Liver (tissue), 9 donors: ENCODE results near the gene DHFR. TPM values are rescaled to one million over a fixed set of nuclear protein-coding genes. Genes with fewer than 3 reads are reported as not detected.

Experiments used
- DNase-seq: peaks from one replicate; pipeline ENCODE4 v3.0.0-alpha.2; 2017; ENCODE audit warnings: low spot score
- H3K27ac ChIP-seq, 2 donors: one replicate each; pipeline ENCODE4 v1.7.0; 2013; ENCODE audit warnings: inconsistent platforms in 2 of 2, low read length in 2 of 2, control low read depth in 1 of 2, low read depth in 1 of 2, mild to moderate bottlenecking in 1 of 2
- H3K27me3 ChIP-seq, 4 donors: one replicate each; pipeline versions ENCODE4 v1.6.1 to v1.7.0; 2013; ENCODE audit warnings: low read length in 3 of 4, inconsistent platforms in 1 of 4, mild to moderate bottlenecking in 1 of 4, moderate library complexity in 1 of 4; ENCODE audit not compliant: control insufficient read depth in 4 of 4, insufficient read depth in 4 of 4
- H3K36me3 ChIP-seq, 4 donors: one replicate each; pipeline versions ENCODE4 v1.6.1 to v1.7.0; 2013; ENCODE audit warnings: low read length in 3 of 4, mild to moderate bottlenecking in 3 of 4, low read depth in 1 of 4, moderate library complexity in 1 of 4; ENCODE audit not compliant: control insufficient read depth in 4 of 4, insufficient read depth in 3 of 4
- H3K4me1 ChIP-seq, 4 donors: one replicate each; pipeline versions ENCODE4 v1.6.1 to v1.7.0; 2013; ENCODE audit warnings: low read length in 3 of 4, mild to moderate bottlenecking in 3 of 4, moderate library complexity in 1 of 4; ENCODE audit not compliant: control insufficient read depth in 4 of 4, insufficient read depth in 4 of 4
- H3K4me3 ChIP-seq, 3 donors: one replicate each; pipeline versions ENCODE4 v1.6.1 to v1.7.0; 2013; ENCODE audit warnings: low read length in 3 of 3, control low read depth in 1 of 3, low read depth in 1 of 3, mild to moderate bottlenecking in 1 of 3
- H3K9ac ChIP-seq, 2 donors: one replicate each; pipeline ENCODE4 v1.7.0; 2013; ENCODE audit warnings: low read length in 2 of 2, mild to moderate bottlenecking in 2 of 2, moderate library complexity in 2 of 2, control low read depth in 1 of 2, low read depth in 1 of 2
- H3K9me3 ChIP-seq, 4 donors: one replicate each; pipeline versions ENCODE4 v1.6.1 to v1.7.0; 2013; ENCODE audit warnings: low read length in 3 of 4; ENCODE audit not compliant: control insufficient read depth in 4 of 4
- ATF3 ChIP-seq: IDR thresholded peaks from 2 replicates; pipeline ENCODE4 v1.6.1; 2016; ENCODE audit warnings: antibody characterized with exemption
- CTCF ChIP-seq: fragments of 150-350 bp; IDR thresholded peaks from 2 replicates; pipeline ENCODE4 v1.5.1; 2017; ENCODE audit warnings: improper control_type of control experiment, low read depth, low read length; ENCODE audit not compliant: missing input control
- EGR1 ChIP-seq, 2 donors: IDR thresholded peaks; 2 replicates each; pipeline ENCODE4 v1.6.1; 2016 to 2018; ENCODE audit warnings: antibody characterized with exemption in 2 of 2, low read depth in 2 of 2
- FOXA1 ChIP-seq: IDR thresholded peaks from 2 replicates; pipeline ENCODE4 v1.6.1; 2016; ENCODE audit warnings: antibody characterized with exemption
- FOXA2 ChIP-seq: IDR thresholded peaks from 2 replicates; pipeline ENCODE4 v1.6.1; 2016; ENCODE audit warnings: antibody characterized with exemption
- GABPA ChIP-seq, 2 donors: IDR thresholded peaks in 1 of 2; conservative IDR thresholded peaks in 1 of 2; 2 replicates each; pipeline ENCODE4 v1.6.1; 2016; ENCODE audit warnings: antibody characterized with exemption in 2 of 2, mild to moderate bottlenecking in 1 of 2, moderate library complexity in 1 of 2
- HNF4A ChIP-seq, 2 donors: conservative IDR thresholded peaks; 2 replicates each; pipeline ENCODE4 v1.6.1; 2016; ENCODE audit warnings: antibody characterized with exemption in 2 of 2, mild to moderate bottlenecking in 2 of 2
- HNF4G ChIP-seq: IDR thresholded peaks from 2 replicates; pipeline ENCODE4 v1.6.1; 2016; ENCODE audit warnings: antibody characterized with exemption
- JUND ChIP-seq, 2 donors: IDR thresholded peaks; 2 replicates each; pipeline ENCODE4 v1.6.1; 2016; ENCODE audit warnings: antibody characterized with exemption in 2 of 2
- MAX ChIP-seq: IDR thresholded peaks from 2 replicates; pipeline ENCODE4 v1.6.1; 2016; ENCODE audit warnings: antibody characterized with exemption
- NR2F2 ChIP-seq: IDR thresholded peaks from 2 replicates; pipeline ENCODE4 v1.6.1; 2016; ENCODE audit warnings: antibody characterized with exemption
- RAD21 ChIP-seq, 2 donors: IDR thresholded peaks; 2 replicates each; pipeline ENCODE4 v1.6.1; 2016; ENCODE audit warnings: antibody characterized with exemption in 2 of 2, mild to moderate bottlenecking in 2 of 2
- REST ChIP-seq: IDR thresholded peaks from 2 replicates; pipeline ENCODE4 v1.6.1; 2016; ENCODE audit warnings: antibody characterized with exemption, mild to moderate bottlenecking
- RXRA ChIP-seq, 2 donors: IDR thresholded peaks; 2 replicates each; pipeline ENCODE4 v1.6.1; 2017 to 2018; ENCODE audit warnings: antibody characterized with exemption in 2 of 2, mild to moderate bottlenecking in 1 of 2
- SP1 ChIP-seq: IDR thresholded peaks from 2 replicates; pipeline ENCODE4 v1.6.1; 2018; ENCODE audit warnings: antibody characterized with exemption, mild to moderate bottlenecking
- TAF1 ChIP-seq: conservative IDR thresholded peaks from 2 replicates; pipeline ENCODE4 v1.6.1; 2016; ENCODE audit warnings: antibody characterized with exemption, mild to moderate bottlenecking
- YY1 ChIP-seq: IDR thresholded peaks from 2 replicates; pipeline ENCODE4 v1.6.1; 2016; ENCODE audit warnings: antibody characterized with exemption, mild to moderate bottlenecking
- ZBTB33 ChIP-seq: IDR thresholded peaks from 2 replicates; pipeline ENCODE4 v1.6.1; 2016; ENCODE audit warnings: antibody characterized with exemption
- WGBS: extraction: QIAGEN DNeasy Blood & Tissue Kit; methylation state at CpG from one replicate; pipeline ENCODE4 v1.1.7; 2013; 5-methylcytosine and 5-hydroxymethylcytosine counted together
- polyA plus RNA-seq, 2 donors: library from polyadenylated mRNA; stranded (reverse) in 1 of 2; unstranded in 1 of 2; fragments of 200-250 nt in 1 of 2; fragments of >200 nt in 1 of 2; fragmentation: Nextera tagmentation in 1 of 2; extraction: Ambion mirVana in 1 of 2; gene quantifications; one replicate each; pipeline versions ENCODE4 v1.2.1 to v1.2.3, GENCODE V29; 2013 to 2015
- total RNA-seq, 2 donors: library from RNA; depleted of rRNA; stranded (reverse); fragments of >200 nt; gene quantifications; one replicate each; pipeline ENCODE4 v1.2.3, GENCODE V29; 2014
- donor health status: healthy.
- donor health status: healthy.
- donor health status: healthy.
- donor health status: healthy.
- donor health status: healthy.

The DHFR gene
- total and polyA plus RNA-seq, 4 donors, result 8.9 to 57.7 (median 13.4) TPM

GRCh38 chr5:80697100-80697499, 42.3 kb upstream of the DHFR start:
- TF ChIP-seq RXRA (IDR thresholded peaks at IDR 0.05) (no peak), RAD21 (IDR thresholded peaks at IDR 0.05) (no peak), YY1 (no peak), EGR1 (IDR thresholded peaks at IDR 0.05; ENCODE audit: low read depth in 2 of 2) (no peak), ATF3 (no peak), HNF4G (no peak), SP1 (no peak), CTCF (no peak), MAX (no peak), JUND (IDR thresholded peaks at IDR 0.05) (no peak), HNF4A (conservative IDR thresholded peaks at IDR 0.05) (no peak), ZBTB33 (no peak), NR2F2 (no peak), TAF1 (no peak), FOXA1 (no peak), GABPA (IDR thresholded peaks at IDR 0.05 in 1 of 2, conservative IDR thresholded peaks at IDR 0.05 in 1 of 2) (no peak), FOXA2 (no peak)
- no peak for DNase-seq
- Histone ChIP-seq H3K9ac (no peak overlapping the region), H3K27me3 (no peaks in the 10 kb centered on the region), H3K27ac (no peak overlapping the region), H3K4me1 (no peaks in the 10 kb centered on the region), H3K4me3 (no peak overlapping the region), H3K9me3 (no peaks in the 10 kb centered on the region), H3K36me3 (peaks cover 0 to 4% (median 1%) of the 10 kb centered on the region in 4 donors)
- WGBS, result 73% methylated on average over 3 of the region's 3 CpGs

GRCh38 chr5:80696450-80696849, 41.7 kb upstream of the DHFR start:
- TF ChIP-seq NR2F2, result no peak
- TF ChIP-seq HNF4G, result no peak
- TF ChIP-seq ZBTB33, result no peak
- no peak for TF ChIP-seq FOXA2
- TF ChIP-seq RXRA (IDR thresholded peaks at IDR 0.05), result no peak
- TF ChIP-seq YY1, result no peak
- no peak for TF ChIP-seq ATF3
- no peak for TF ChIP-seq TAF1
- TF ChIP-seq REST, result no peak
- no peak for TF ChIP-seq GABPA (IDR thresholded peaks at IDR 0.05 in 1 of 2, conservative IDR thresholded peaks at IDR 0.05 in 1 of 2)
- Histone ChIP-seq H3K9me3 (no peaks in the 10 kb centered on the region), H3K27ac (no peak overlapping the region), H3K27me3 (no peaks in the 10 kb centered on the region), H3K4me3 (no peak overlapping the region), H3K9ac (no peak overlapping the region), H3K36me3 (peaks cover 0 to 4% (median 1%) of the 10 kb centered on the region in 4 donors), H3K4me1 (no peaks in the 10 kb centered on the region)
- DNase-seq, result no peak
- WGBS, result 95% methylated on average over 3 of the region's 3 CpGs
